Measurements from ENCODE around the gene PPM1J. TPM values are rescaled to one million over a fixed set of nuclear protein-coding genes. Genes with fewer than 3 reads are reported as not detected.

Gene PPM1J
- total RNA-seq, 1 experiment from 2014 or later, result 0.80 TPM

GRCh38 chr1:112686417-112686816, 28.7 kb downstream of the PPM1J start:
- intact Hi-C loops (cut with micrococcal nuclease), result no loop called here
- POLR2A ChIA-PET (ENCODE audit: unreplicated experiment), result interaction anchor here (0.7 kb wide), 1 partner anchor 13 kb away, joined by 3 read pairs; no protein-coding TSS in a partner anchor
- no peaks in the 10 kb centered on the region for H3K4me1 ChIP-seq (ENCODE audit: insufficient read depth, low read length)
- no peaks in the 10 kb centered on the region for H3K79me2 ChIP-seq (ENCODE audit: low read length)
- H3K4me2 ChIP-seq (ENCODE audit: low read length), result no peak overlapping the region
- H3K4me3 ChIP-seq (ENCODE audit: low read length), result no peak overlapping the region
- H3K9me3 ChIP-seq (ENCODE audit: low read length), result no peaks in the 10 kb centered on the region
- ATAC-seq (no peak), DNase-seq (no peak)
- CTCF ChIA-PET, result no interaction called here
- peaks cover 2% of the 10 kb centered on the region for H3K36me3 ChIP-seq (ENCODE audit: low read depth, low read length)
- H4K20me1 ChIP-seq (ENCODE audit: low read length), result no peaks in the 10 kb centered on the region
- H3K9ac ChIP-seq (ENCODE audit: low read length), result no peak overlapping the region
- H3K27ac ChIP-seq (ENCODE audit: low read length), result no peak overlapping the region
- BruUV-seq (replicated peaks), result no TSS peak
- TF ChIP-seq EZH2phosphoT487 (IDR thresholded peaks at IDR 0.05; ENCODE audit: borderline replicate concordance, low read length) (no peak), CTCF (conservative IDR thresholded peaks at IDR 0.05; ENCODE audit: low read depth, low read length) (no peak), EZH2 (IDR thresholded peaks at IDR 0.05; ENCODE audit: low read length, unreplicated experiment) (no peak)
- no peaks in the 10 kb centered on the region for H3K9me2 ChIP-seq (replicated peaks; ENCODE audit: low read length)
- no peaks in the 10 kb centered on the region for H3K27me3 ChIP-seq (ENCODE audit: low read length)
- no peak overlapping the region for H2AFZ ChIP-seq (ENCODE audit: low read length)
- H3F3A ChIP-seq (ENCODE audit: low read length, unreplicated experiment), result no peaks in the 10 kb centered on the region

GRCh38 chr1:112685913-112686312, 29.2 kb downstream of the PPM1J start:
- ChIA-PET POLR2A (ENCODE audit: unreplicated experiment) (interaction anchor here (0.7 kb wide), 1 partner anchor 13 kb away, joined by 3 read pairs; no protein-coding TSS in a partner anchor), CTCF (no interaction called here)
- Histone ChIP-seq H3K9me2 (replicated peaks; ENCODE audit: low read length) (no peaks in the 10 kb centered on the region), H3K27me3 (ENCODE audit: low read length) (no peaks in the 10 kb centered on the region), H3K4me3 (ENCODE audit: low read length) (no peak overlapping the region), H3K9ac (ENCODE audit: low read length) (no peak overlapping the region), H3K4me2 (ENCODE audit: low read length) (no peak overlapping the region), H3F3A (ENCODE audit: low read length, unreplicated experiment) (no peaks in the 10 kb centered on the region), H3K27ac (ENCODE audit: low read length) (no peak overlapping the region), H2AFZ (ENCODE audit: low read length) (no peak overlapping the region), H3K36me3 (ENCODE audit: low read depth, low read length) (peaks cover 2% of the 10 kb centered on the region), H3K4me1 (ENCODE audit: insufficient read depth, low read length) (no peaks in the 10 kb centered on the region), H3K79me2 (ENCODE audit: low read length) (no peaks in the 10 kb centered on the region), H3K9me3 (ENCODE audit: low read length) (no peaks in the 10 kb centered on the region), H4K20me1 (ENCODE audit: low read length) (no peaks in the 10 kb centered on the region)
- BruUV-seq (replicated peaks), result no TSS peak
- intact Hi-C loops (cut with micrococcal nuclease), result no loop called here
- TF ChIP-seq CTCF (conservative IDR thresholded peaks at IDR 0.05; ENCODE audit: low read depth, low read length), result no peak
- no peak for TF ChIP-seq EZH2phosphoT487 (IDR thresholded peaks at IDR 0.05; ENCODE audit: borderline replicate concordance, low read length)
- no peak for TF ChIP-seq EZH2 (IDR thresholded peaks at IDR 0.05; ENCODE audit: low read length, unreplicated experiment)
- DNase-seq (no peak), ATAC-seq (no peak)

- H3K27me3 ChIP-seq (ENCODE audit: low read length), result no peaks in the 10 kb centered on the region
- no peaks in the 10 kb centered on the region for H3K9me3 ChIP-seq (ENCODE audit: low read length)
- ATAC-seq (no peak), DNase-seq (no peak)
- intact Hi-C loops (cut with micrococcal nuclease), result no loop called here
- BruUV-seq (replicated peaks), result no TSS peak
- ChIA-PET POLR2A (ENCODE audit: unreplicated experiment) (no interaction called here), CTCF (no interaction called here)
- H3K9me2 ChIP-seq (replicated peaks; ENCODE audit: low read length), result no peaks in the 10 kb centered on the region
- H3F3A ChIP-seq (ENCODE audit: low read length, unreplicated experiment), result peaks cover under 1% of the 10 kb centered on the region
- no peak overlapping the region for H3K4me3 ChIP-seq (ENCODE audit: low read length)
- TF ChIP-seq EZH2phosphoT487 (IDR thresholded peaks at IDR 0.05; ENCODE audit: borderline replicate concordance, low read length) (no peak), CTCF (conservative IDR thresholded peaks at IDR 0.05; ENCODE audit: low read depth, low read length) (no peak), EZH2 (IDR thresholded peaks at IDR 0.05; ENCODE audit: low read length, unreplicated experiment) (no peak)
- peaks cover 30% of the 10 kb centered on the region for H3K79me2 ChIP-seq (ENCODE audit: low read length)
- no peaks in the 10 kb centered on the region for H4K20me1 ChIP-seq (ENCODE audit: low read length)
- H3K4me1 ChIP-seq (ENCODE audit: insufficient read depth, low read length), result peaks cover 17% of the 10 kb centered on the region; the same call in 1 of the 2 replicates
- no peak overlapping the region for H3K9ac ChIP-seq (ENCODE audit: low read length)
- no peak overlapping the region for H3K27ac ChIP-seq (ENCODE audit: low read length)
- H2AFZ ChIP-seq (ENCODE audit: low read length), result no peak overlapping the region
- no peak overlapping the region for H3K4me2 ChIP-seq (ENCODE audit: low read length)
- H3K36me3 ChIP-seq (ENCODE audit: low read depth, low read length), result no peaks in the 10 kb centered on the region
These were observed 36.5 kb downstream of the PPM1J start for GRCh38 chr1:112678605-112679004.
